ENCODE measurements around the gene NAPG.
"Not testable (repeated sequence)": the region's sequence is repeated elsewhere in the genome, so short reads cannot be mapped to it uniquely, and the experiment has no call there.

The NAPG gene

GRCh38 chr18:10552226-10552625, 26.4 kb downstream of the NAPG start:
- no peak for DNase-seq

GRCh38 chr18:10556251-10556650, 30.4 kb downstream of the NAPG start:
- DNase-seq, result not testable (repeated sequence)

- no peak for DNase-seq
These were observed 31.4 kb downstream of the NAPG start for GRCh38 chr18:10557085-10557677.

GRCh38 chr18:10558243-10558966, 32.6 kb downstream of the NAPG start:
- no peak for DNase-seq

GRCh38 chr18:10558967-10559298, 33.1 kb downstream of the NAPG start:
- DNase-seq, result no peak

GRCh38 chr18:10559553-10560451, 34.0 kb downstream of the NAPG start:
- DNase-seq, result no peak

GRCh38 chr18:10560452-10561045, 34.7 kb downstream of the NAPG start:
- peak; percentile 50 for DNase-seq

GRCh38 chr18:10562773-10563160, 36.9 kb downstream of the NAPG start:
- DNase-seq, result no peak

GRCh38 chr18:10563886-10564285, 38.1 kb downstream of the NAPG start:
- DNase-seq, result no peak

- DNase-seq, result no peak
These were observed 39.3 kb downstream of the NAPG start for GRCh38 chr18:10564975-10565773.

GRCh38 chr18:10565835-10566234, 40.0 kb downstream of the NAPG start:
- peak; percentile 61 for DNase-seq

GRCh38 chr18:10566390-10566789, 40.6 kb downstream of the NAPG start:
- no peak for DNase-seq

GRCh38 chr18:10569941-10570340, 44.1 kb downstream of the NAPG start:
- not testable (repeated sequence) for DNase-seq

- no peak for DNase-seq
These were observed 44.8 kb downstream of the NAPG start for GRCh38 chr18:10570622-10571021.

- DNase-seq, result no peak
These were observed 45.7 kb downstream of the NAPG start for GRCh38 chr18:10571537-10571936.

GRCh38 chr18:10573261-10573660, 47.4 kb downstream of the NAPG start:
- not testable (repeated sequence) for DNase-seq

GRCh38 chr18:10574412-10574811, 48.6 kb downstream of the NAPG start:
- not testable (repeated sequence) for DNase-seq

GRCh38 chr18:10577842-10578572, 52.2 kb downstream of the NAPG start:
- DNase-seq, result not testable (repeated sequence)

- not testable (repeated sequence) for DNase-seq
These were observed 52.7 kb downstream of the NAPG start for GRCh38 chr18:10578573-10578899.

GRCh38 chr18:10579079-10579867, 53.4 kb downstream of the NAPG start:
- DNase-seq, result no peak

GRCh38 chr18:10580215-10580614, 54.4 kb downstream of the NAPG start:
- no peak for DNase-seq

Measured in MV-4-11 (cell line).